HG02973 (cell line): ENCODE data around the gene AGAP2.

Experiments
- ATAC-seq: cut with Tn5 transposase; IDR thresholded peaks from one replicate; pipeline ENCODE4 v1.9.1; 2021; ENCODE audit warnings: moderate library complexity; ENCODE audit not compliant: unreplicated experiment

AGAP2 gene

GRCh38 chr12:57737467-57738460, 778 bp downstream of the AGAP2 start:
- ATAC-seq = no peak

GRCh38 chr12:57736741-57737466, 1.6 kb downstream of the AGAP2 start:
- no peak for ATAC-seq

- ATAC-seq = no peak
Observed at GRCh38 chr12:57735952-57736740, 2.4 kb downstream of the AGAP2 start.

- no peak for ATAC-seq
Observed at GRCh38 chr12:57735198-57735855, 3.2 kb downstream of the AGAP2 start.

- ATAC-seq = no peak
Observed at GRCh38 chr12:57734591-57734990, 4.0 kb downstream of the AGAP2 start.

- ATAC-seq = no peak
Observed at GRCh38 chr12:57733928-57734327, 4.6 kb downstream of the AGAP2 start.

- no peak for ATAC-seq
Observed at GRCh38 chr12:57732726-57733593, 5.6 kb downstream of the AGAP2 start.

GRCh38 chr12:57732270-57732669, 6.3 kb downstream of the AGAP2 start:
- no peak for ATAC-seq

GRCh38 chr12:57731411-57732080, 7.0 kb downstream of the AGAP2 start:
- no peak for ATAC-seq

- no peak for ATAC-seq
Observed at GRCh38 chr12:57730336-57731067, 8.0 kb downstream of the AGAP2 start.

GRCh38 chr12:57729321-57729844, 9.2 kb downstream of the AGAP2 start:
- no peak for ATAC-seq

GRCh38 chr12:57727758-57728395, 10.7 kb downstream of the AGAP2 start:
- no peak for ATAC-seq

GRCh38 chr12:57726884-57727757, 11.4 kb downstream of the AGAP2 start:
- no peak for ATAC-seq

- no peak for ATAC-seq
Observed at GRCh38 chr12:57726151-57726883, 12.2 kb downstream of the AGAP2 start.

GRCh38 chr12:57725851-57726150, 12.7 kb downstream of the AGAP2 start:
- ATAC-seq = no peak
